Effector CD4-positive, alpha-beta T cell (primary cell): Measurements from ENCODE around the gene OSBPL7.

Experiments
- DNase-seq: peaks from one replicate; pipeline ENCODE4 v3.0.0-alpha.2; 2020
- total RNA-seq: gene quantifications from one replicate; lab custom pipeline; 2026; lab: John Stamatoyannopoulos, UW

OSBPL7 gene, protein sequence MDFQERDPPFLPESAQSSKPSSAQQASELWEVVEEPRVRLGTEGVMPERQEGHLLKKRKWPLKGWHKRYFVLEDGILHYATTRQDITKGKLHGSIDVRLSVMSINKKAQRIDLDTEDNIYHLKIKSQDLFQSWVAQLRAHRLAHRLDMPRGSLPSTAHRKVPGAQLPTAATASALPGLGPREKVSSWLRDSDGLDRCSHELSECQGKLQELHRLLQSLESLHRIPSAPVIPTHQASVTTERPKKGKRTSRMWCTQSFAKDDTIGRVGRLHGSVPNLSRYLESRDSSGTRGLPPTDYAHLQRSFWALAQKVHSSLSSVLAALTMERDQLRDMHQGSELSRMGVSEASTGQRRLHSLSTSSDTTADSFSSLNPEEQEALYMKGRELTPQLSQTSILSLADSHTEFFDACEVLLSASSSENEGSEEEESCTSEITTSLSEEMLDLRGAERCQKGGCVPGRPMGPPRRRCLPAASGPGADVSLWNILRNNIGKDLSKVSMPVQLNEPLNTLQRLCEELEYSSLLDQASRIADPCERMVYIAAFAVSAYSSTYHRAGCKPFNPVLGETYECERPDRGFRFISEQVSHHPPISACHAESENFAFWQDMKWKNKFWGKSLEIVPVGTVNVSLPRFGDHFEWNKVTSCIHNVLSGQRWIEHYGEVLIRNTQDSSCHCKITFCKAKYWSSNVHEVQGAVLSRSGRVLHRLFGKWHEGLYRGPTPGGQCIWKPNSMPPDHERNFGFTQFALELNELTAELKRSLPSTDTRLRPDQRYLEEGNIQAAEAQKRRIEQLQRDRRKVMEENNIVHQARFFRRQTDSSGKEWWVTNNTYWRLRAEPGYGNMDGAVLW
- total RNA-seq = 43.0 reads per million, percentile 65 among the genes with 10 or more reads in this experiment

DNA sequence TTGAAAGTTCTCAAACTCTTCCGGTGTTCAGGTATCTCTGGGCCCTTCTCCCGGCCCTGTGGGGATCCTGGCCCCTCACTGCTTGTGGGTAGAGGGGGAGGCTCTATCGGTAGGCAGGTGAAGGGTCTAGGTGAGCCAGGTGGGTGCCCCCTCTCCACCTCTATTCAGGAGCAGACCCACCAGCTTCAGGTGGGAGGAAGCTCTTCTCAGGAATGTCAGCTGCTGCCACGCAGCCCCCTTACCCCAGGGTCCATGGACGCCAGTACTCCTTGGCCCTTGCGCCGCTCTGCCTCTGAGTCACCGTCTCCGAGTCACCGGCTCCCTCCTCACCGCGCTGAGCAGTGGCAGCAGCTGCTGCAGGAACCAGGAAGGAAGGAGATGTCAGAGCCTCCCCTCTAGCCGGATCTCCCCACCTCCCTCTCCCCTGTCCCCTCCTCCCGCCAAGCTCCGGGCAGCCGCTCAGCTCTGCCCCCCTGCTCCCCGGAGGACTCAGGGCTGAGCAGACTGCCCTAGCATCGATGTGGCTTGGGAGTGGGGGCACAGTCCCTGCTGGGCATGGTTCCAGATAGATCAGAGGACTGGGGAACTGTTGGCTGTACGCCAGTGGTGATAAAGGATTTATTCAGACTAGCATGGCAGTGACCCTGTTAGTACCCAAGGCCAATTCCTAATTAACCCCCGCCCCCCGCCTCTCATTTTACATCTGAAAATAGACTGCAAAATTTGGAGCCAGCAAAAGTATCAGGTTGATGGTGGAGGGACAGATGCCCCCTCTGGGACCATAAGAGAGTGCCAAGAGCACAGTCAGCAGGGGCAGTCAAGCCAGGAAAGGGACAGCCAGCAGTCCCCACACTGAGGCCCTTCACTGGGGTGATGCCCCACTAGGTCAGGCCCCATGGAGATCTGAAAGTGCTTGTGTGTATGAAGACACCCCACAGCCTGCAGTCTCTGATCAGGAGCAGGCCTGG lies at the start of gene OSBPL7:
TSS of gene OSBPL7 (minus strand) at position 371 of the 968 bp plus-strand sequence. CDS start 1,516 bp downstream, outside the sequence.
- DNase-seq = peak; percentile 69

DNA sequence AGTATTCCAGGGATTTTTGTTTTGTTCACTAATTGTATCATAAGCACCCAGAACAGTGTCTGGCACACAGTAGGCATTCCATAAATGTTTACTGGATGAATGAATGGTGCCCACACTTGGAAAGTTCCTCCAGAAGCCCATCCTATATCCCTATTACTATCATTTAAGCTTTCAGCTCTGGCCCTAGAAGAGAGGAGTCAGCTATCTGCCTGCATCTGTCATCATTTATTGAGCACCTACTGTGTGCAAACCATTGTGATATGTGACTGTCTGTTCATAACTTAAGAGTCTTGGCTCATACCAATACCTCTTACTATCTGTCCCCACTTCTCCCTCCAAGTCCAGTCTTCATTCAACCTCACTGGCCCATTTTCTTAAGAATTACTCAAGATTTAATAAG lies 49.5 kb upstream of the OSBPL7 start:
- DNase-seq = no peak

DNA sequence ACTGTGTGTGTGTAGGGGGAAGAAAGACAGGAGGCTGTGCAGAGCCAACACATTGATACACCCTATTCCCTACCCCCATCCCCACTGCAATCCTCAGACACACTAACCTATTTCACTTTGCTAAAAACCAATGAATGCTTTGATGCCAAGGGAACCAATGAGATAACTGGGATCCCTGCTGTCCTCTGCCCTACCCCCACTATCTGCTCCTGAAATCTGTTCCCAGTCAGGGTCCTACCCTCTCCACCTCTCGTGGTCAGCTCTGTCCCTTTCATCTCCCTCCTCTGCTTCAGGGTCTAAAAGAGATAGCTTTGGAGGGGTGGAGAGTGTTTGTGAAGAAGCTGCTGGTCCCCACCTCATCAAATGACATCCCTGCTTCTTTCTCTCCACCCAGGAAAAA lies 48.5 kb upstream of the OSBPL7 start:
- DNase-seq = no peak

DNA sequence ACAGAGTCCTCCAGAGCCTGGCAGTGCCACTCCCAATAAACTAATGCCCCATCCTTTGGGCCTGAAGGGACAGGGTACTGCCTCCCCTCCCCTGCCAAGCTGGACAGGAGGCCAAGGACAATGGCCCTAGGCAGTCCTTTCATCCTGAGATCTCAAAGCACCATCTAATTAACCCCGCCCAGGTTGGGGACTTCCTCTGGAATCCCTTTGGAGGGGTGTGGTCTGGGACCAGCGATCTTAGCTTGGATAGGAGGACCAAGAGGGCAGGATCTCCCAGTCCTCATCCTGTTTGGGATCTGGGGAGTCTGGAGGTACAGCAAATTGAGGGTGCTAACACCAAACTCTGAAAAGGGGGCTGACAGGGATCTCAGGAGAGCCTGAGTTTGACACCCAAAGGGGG lies 47.5 kb upstream of the OSBPL7 start:
- no peak for DNase-seq

DNA sequence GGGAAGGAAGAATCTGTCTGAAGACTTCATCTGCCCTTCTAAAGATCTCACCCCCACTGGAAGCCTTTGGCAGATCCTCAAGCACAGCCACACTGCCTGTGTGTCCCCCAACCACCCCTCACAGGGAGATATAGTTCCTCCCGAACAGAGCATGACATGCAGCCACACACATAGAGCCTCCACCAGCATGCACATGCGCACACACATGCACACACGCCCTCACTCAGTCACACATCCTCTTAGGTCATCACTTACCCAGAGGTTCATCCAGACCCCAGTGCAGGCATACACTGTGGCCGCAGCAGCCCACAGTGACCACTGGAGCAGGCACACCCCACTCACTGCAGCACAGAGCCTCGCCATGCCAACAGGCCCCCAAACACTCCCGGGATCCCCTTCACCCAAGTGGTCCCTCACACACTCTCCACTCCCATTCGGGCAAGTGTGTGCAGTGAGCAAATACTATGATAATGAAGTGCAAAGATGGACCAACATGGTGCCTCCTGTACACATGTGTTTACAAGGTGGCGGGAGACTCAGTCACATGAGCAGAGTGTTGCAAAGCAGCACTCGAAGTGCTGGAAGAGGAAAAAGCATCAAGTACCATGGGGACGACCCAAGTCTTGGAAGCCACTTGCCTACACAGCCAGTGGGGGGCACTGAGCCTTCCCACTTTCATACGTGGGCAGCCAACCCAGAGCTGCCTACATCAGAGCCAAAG lies 46.4 kb upstream of the OSBPL7 start:
- DNase-seq = no peak

DNA sequence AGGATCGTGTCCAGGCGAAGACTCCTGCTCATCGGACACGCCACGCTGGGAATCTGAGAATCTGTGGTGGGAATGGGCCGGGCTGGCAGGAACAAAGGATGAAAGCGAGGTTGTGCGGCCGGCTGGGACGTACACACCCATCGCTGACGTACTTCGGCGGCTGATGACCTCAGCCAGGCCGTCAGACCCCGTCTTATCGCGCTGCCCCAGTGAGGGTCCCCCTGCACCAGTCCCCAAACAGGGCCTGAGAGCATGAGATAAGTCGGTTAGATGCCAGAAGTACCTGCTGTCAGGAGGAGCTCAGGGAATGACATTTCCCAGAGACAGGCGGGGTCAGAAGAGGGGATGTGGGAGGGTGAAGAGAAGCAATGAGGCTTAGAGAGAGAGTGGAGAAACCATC lies 45.3 kb upstream of the OSBPL7 start:
- no peak for DNase-seq

DNA sequence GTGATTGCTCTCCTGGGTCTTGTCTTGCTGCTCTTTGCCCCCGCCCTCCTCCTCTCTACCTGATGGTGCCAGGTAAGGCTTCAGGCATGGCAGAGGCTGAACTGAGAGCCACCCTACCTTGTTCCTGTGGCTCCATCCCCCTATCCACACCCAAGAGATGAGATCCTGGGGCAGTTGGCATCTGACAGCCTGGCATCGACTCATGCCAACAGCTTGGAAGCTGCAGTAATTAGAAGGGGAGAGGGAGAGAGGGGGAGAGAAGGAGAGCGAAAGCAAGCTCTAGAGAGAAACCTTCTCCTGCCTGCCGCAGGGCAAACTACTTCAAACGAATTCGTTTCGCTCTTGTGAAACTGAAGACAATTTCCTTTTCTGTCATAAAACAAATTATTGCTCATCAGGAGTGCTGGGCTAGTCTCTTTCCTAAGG lies 43.2 kb upstream of the OSBPL7 start:
- DNase-seq = no peak

DNA sequence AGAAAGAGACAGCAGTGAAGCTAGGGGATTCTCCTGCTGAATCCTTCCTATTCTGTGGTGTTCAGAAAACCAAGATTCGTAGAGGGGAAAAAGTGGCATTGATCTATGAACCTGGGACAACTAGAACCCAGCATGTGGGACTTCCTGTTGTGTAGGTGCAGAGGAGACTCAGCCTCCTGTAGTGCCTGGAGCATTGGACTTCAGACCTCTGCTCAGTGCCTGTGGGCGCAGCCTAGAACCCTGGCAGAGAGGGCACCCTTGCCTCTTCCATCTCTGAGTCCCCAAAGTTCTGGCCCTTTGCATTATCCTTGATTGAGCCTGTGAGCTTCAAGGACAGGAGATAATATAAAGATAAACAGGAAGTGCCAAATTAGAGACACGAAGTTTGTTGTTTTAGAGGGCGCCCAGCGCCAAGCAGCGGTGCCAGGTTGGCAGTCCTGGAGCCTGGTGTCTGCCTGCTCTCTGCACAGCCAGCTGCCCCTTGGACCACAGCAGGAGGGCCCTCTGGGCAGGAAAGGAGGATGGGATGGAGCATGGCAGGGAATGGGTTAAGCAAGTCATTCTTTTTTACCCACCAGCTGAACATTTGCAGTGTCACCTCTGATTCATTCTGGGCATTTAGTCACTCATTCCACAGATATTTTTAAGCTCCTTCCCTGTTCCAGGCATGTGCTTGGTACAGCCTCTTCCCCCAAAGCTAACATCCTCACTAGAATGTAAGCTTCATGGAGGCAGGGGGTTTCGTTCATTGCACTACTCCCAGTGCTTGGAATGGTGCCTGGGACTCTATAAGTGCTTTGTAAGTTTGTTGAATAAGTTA lies 41.2 kb upstream of the OSBPL7 start:
- no peak for DNase-seq

DNA sequence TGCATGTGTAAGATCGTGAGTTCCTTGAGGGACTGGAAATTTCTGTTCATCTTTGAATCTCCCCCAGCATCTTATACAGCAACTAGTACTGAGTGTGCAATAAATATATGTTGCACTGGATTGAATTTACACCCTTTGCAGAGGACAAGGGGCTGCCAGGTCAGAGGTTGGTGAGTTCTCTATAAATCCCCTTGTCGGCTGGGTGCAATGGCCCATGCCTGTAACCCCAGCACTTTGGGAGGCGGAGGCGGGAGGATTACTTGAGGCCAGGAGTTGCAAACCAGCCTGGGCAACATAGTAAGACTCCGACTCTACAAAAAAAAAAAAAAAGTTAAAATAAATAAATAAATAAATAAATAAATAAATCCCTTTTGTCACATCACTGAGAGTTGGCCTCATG lies 38.8 kb upstream of the OSBPL7 start:
- no peak for DNase-seq

DNA sequence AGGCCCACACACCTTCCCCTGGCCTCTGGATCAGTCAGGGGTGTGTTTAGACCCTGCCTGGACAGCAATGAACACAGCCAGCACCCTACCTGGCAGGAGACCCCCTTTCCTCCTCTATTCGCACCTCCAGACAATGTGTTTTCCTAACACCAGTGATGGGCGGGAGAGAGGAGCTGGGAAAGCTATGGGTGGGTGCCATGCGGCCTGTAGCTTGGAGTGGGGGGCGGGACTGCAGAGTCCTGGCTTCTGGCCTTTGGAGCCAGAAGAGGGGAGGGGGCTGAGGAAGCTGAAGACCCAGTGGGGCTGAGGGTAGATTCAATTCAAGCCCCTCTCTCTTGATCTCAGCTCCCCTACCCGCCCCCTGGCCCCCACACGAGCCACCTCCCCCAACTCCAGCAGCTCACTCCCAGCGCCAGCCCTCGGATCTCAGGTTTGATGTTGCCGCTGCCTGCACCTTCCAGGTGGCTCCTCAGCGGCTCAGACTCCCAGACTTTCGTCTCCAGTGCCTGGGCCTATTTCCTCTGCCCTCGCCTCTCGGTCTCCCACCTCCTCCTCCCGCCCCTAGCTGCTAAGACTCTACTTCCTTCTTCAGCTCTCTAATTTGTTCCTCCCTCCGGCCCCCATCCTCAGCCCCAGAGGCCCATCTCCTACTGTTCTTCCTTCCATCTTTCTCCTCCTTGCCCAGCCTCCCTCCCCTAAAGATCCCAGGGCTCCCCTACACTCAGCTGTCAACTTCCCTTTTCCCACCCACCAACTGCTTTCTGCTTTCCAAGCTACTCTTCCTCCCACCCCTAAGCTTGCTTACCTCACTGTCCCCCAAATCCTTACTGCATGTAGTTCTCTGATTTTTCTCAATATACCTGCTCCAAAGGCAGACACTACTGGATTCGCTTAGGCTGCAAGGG lies 36.2 kb upstream of the OSBPL7 start:
- no peak for DNase-seq

DNA sequence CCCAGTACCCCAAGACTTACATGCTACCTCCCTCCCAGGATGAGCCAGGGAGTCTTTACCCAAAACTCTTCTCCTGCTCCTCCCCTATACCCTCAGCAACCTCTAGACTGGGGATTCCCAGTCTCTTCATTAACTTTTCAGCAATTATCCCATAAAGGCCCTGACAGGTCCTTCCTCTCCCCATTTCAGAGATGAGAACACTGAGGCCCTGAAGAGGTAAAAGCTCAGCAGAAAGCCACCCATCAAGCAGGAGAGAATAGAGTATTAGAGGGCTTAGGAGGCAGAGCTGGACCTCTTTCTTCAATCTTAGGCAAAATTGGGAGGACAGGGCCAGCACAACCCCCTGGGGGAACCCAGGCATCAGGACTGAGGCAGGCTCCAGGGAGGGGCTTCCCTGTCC lies 35.2 kb upstream of the OSBPL7 start:
- DNase-seq = no peak

DNA sequence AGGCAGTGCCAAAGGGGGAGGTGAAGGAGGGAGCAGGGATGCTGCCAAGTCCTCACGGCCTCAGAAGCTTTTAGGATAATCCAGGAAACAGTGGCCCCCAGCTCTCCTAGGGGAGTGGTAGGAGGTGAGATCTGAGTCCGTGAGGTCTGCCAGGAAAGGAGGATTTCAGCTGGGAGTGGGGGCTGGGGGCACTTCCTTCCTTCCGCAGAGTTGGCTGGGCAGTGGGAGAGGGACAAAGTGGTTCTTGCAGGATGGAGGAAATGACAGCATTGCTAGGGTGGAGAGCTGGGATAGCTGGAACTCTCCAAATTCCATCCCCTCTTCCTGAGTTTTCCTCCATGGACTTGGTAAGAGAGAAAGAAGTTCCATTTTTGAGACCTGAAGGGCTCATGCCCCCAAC lies 34.1 kb upstream of the OSBPL7 start:
- DNase-seq = no peak

DNA sequence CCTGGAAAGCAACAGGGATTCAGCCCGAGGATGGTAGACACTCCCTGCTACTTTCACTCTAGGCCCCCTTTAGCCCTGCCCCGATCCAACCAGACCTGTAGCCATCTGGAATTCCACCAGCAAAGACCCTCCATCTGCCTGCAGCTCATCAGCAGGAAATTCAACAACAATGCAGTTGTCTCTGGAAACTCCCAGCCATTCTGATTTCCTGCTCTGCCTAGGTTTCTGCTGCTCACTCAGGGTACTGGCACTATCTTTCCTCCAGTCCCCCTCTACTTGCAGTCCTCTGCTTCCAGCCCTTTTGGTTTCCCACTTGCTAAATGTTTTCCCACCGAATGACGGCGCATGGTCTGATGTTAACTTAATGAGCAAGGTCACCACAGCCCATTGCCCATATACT lies 32.0 kb upstream of the OSBPL7 start:
- no peak for DNase-seq

DNA sequence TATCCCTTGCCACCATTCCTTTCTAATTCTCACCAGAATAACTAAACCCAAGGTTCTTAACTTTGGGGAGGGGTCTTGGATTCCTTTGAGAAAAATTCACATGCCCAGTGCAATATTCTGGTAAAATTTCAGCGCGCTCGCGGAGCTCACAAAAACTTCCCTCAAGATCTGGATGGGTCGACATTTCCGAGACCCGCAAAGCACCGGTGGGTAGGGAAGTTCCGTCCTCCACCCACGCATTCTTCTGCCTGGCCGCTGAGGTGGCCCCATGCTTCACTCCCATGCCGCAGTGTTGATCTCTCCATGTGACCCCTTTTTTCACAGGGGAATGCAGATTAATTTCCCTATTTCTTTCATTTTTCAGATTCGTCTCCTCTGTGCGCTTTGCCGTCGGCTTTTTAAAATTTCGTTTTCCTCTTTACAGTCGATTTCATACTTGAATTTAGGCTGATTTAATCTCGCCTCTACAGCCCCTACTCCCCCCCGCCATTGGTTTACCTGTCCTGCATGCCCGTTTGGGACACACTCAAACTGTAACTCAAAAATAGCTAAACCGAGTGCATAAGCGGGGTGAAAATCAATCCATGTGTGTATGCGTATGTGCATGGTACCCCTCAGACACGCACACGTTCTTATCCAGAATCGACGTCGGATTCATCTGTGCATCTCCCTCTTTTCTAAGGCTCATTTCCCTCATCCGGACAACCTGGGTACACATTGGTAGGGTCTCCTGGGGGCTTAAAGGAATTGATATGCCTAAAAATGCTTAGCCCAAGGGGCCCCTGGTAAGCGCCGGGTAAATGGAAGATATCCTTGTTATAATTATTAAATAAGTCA lies 30.7 kb upstream of the OSBPL7 start:
- no peak for DNase-seq

DNA sequence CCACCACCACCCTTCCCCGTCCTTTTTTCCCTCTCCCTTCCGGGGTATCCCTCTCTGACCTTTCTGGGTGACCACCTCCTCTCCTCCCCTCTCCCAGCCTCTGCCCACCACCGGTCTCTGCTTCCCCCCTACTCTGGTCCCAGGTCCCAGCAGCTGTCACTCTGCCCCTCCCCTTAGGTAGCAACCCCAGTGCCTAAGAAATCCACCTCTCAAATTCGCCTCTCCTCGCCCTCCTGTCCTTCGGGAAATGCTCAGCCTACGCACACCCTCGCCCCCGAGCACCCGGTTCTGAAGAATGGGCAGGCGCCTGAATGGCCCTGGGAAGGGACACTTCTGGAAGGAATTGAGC lies 30.1 kb upstream of the OSBPL7 start:
- no peak for DNase-seq

DNA sequence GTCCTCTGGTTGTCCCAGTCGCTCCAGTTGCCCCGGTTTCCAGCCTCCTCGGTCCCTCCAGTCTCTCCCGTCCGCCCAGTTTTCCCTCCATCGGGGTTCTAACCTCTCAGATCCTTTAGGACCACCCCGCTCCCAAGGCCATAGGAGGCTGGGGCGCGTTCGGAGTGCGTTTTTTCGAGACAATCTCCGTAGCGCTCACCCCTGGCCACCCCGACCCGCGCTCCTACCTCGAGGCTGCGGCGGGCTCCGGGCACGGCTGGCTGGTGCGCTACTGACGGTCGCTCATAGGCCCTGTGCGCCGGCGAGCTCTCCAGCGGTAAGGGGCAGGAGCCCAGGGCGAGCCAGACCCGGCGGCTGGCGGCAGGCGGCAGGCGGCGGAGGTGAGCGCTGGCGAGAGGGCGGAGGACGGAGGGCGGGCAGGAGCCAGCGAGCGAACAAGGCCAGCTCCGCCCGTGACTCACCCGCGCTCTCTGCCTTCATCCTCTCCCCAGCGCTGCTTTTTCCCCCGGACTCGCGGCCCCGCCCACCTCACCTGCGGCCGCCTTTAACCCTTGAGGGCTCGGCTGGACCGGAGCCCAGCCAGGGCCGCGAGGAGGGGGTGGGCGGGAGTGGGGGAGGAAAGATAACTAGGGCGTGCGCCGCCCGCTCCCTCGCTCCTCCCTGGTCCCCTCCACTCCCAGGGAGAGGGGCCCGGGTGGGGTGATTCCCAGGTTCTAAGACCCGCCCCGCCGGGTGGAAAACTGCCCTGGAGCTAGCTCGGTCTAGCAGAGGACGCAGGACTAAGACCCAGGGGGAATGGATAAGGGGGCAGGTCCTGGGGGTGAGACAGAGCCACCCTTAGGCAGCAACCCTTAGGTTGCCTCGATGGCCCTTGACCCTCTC lies 29.3 kb upstream of the OSBPL7 start, which contains the start of gene SP6:
TSS of gene SP6 (minus strand) at position 472 of the 882 bp plus-strand sequence. CDS start 2,734 bp downstream, outside the sequence.
- peak; percentile 51 for DNase-seq

DNA sequence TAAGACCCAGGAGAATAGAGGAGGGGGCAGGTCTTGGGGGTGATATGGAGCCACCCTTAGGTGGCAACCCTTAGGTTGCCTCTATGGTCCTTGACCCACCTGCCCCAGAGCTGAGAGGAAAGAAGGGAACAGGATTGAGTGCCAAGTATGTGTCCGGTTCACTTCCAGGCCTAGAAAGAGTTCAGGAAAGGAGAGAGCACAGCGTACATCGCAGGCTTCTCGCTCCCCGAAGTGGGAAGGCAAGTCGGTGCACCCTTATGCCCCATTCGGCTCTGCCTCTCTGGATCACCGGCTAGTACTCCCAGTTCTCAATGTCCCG lies 28.7 kb upstream of the OSBPL7 start:
- DNase-seq = no peak

DNA sequence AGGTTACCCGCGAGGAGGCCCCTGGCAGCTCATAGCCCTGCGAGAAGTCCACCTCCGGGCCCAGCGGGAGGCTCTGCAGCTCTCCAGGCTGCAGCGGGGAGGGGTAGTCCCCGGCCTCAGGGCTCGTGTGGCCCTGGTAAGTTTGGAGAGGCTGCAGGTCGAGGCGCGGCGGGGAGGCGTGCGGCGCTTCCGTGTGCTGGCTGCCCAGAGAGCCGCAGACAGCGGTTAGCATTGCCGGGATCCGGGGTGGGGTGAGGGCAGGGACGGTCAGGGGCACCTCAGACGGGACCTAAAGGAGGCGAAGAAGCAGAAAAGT lies 26.6 kb upstream of the OSBPL7 start:
- no peak for DNase-seq
